ENCODE measurements around the gene ULBP1. TPM values are rescaled to one million over a fixed set of nuclear protein-coding genes. Genes with fewer than 3 reads are reported as not detected.
"Not testable (repeated sequence)": the region's sequence is repeated elsewhere in the genome, so short reads cannot be mapped to it uniquely, and the experiment has no call there.

The ULBP1 gene
- polyA plus RNA-seq = not detected

GRCh38 chr6:149963462-149964307 is at the start of gene ULBP1:
Gene ULBP1, plus strand, starts transcription at chr6:149963943. Its CDS starts 107 bp downstream, at chr6:149964050.
- H3K27ac Mint-ChIP-seq = peak within 1 kb of the TSS; percentile 46 to 94 (median 86)
- no peaks in the 10 kb centered on the region for H3K9me3 Mint-ChIP-seq
- H3K4me3 Mint-ChIP-seq = peak within 1 kb of the TSS; percentile 87 to 99 (median 95)
- H3K36me3 Mint-ChIP-seq = no peaks in the 10 kb centered on the region
- H3K4me1 Mint-ChIP-seq = peaks cover 11 to 13% (median 12%) of the 10 kb centered on the region in 3 donors
- H3K27me3 Mint-ChIP-seq = peaks cover 69% of the 10 kb centered on the region

- Mint-ChIP-seq H3K27ac (no peak overlapping the region), H3K9me3 (no peaks in the 10 kb centered on the region), H3K27me3 (peaks cover 11% of the 10 kb centered on the region), H3K36me3 (no peaks in the 10 kb centered on the region), H3K4me1 (no peaks in the 10 kb centered on the region), H3K4me3 (no peak overlapping the region)
Observed at GRCh38 chr6:149915970-149916865, 47.5 kb upstream of the ULBP1 start.

GRCh38 chr6:149917679-149918078 is 46.1 kb upstream of the ULBP1 start:
- Mint-ChIP-seq H3K27me3 (peaks cover 26% of the 10 kb centered on the region), H3K4me1 (peaks cover 0 to 3% (median 0%) of the 10 kb centered on the region in 3 donors), H3K27ac (no peak overlapping the region), H3K9me3 (no peaks in the 10 kb centered on the region), H3K36me3 (no peaks in the 10 kb centered on the region), H3K4me3 (no peak overlapping the region)

GRCh38 chr6:149918151-149918905 is 45.4 kb upstream of the ULBP1 start:
- H3K9me3 Mint-ChIP-seq = peaks cover 0 to 2% (median 0%) of the 10 kb centered on the region in 3 donors
- H3K27me3 Mint-ChIP-seq = peaks cover 30% of the 10 kb centered on the region
- H3K4me3 Mint-ChIP-seq = no peak overlapping the region
- peaks cover 5 to 6% (median 5%) of the 10 kb centered on the region in 3 donors for H3K4me1 Mint-ChIP-seq
- H3K36me3 Mint-ChIP-seq = no peaks in the 10 kb centered on the region
- H3K27ac Mint-ChIP-seq = no peak overlapping the region

- not testable (repeated sequence) for H3K4me1 Mint-ChIP-seq, H3K27ac Mint-ChIP-seq, H3K9me3 Mint-ChIP-seq, H3K36me3 Mint-ChIP-seq, H3K4me3 Mint-ChIP-seq
- peaks cover 36% of the 10 kb centered on the region for H3K27me3 Mint-ChIP-seq
Observed at GRCh38 chr6:149919126-149919833, 44.5 kb upstream of the ULBP1 start.

- H3K27me3 Mint-ChIP-seq = peaks cover 40% of the 10 kb centered on the region
- H3K9me3 Mint-ChIP-seq = peaks cover 0 to 2% (median 0%) of the 10 kb centered on the region in 3 donors
Observed at GRCh38 chr6:149919834-149920225, 43.9 kb upstream of the ULBP1 start.

GRCh38 chr6:149921361-149921760 is 42.4 kb upstream of the ULBP1 start:
- H3K4me3 Mint-ChIP-seq = peak overlapping the region in 2 of 4 donors; percentile 21 to 79

More at GRCh38 chr6:149919834-149920225, 43.9 kb upstream of the ULBP1 start:
- Mint-ChIP-seq H3K36me3 (no peaks in the 10 kb centered on the region), H3K27ac (no peak overlapping the region), H3K4me3 (no peak overlapping the region), H3K4me1 (peaks cover 9 to 11% (median 10%) of the 10 kb centered on the region in 3 donors)

GRCh38 chr6:149922091-149922490 is 41.7 kb upstream of the ULBP1 start:
- H3K27ac Mint-ChIP-seq, H3K36me3 Mint-ChIP-seq, H3K9me3 Mint-ChIP-seq: not testable (repeated sequence)
- Mint-ChIP-seq H3K4me1 (peaks cover 10 to 16% (median 12%) of the 10 kb centered on the region in 3 donors), H3K4me3 (peak overlapping the region in 2 of 4 donors; percentile 10 to 77), H3K27me3 (peaks cover 54% of the 10 kb centered on the region)

More at GRCh38 chr6:149921361-149921760, 42.4 kb upstream of the ULBP1 start:
- H3K36me3 Mint-ChIP-seq = no peaks in the 10 kb centered on the region
- peak overlapping the region in 1 of 3 donors; percentile 5 for H3K27ac Mint-ChIP-seq
- H3K9me3 Mint-ChIP-seq = peaks cover 0 to 2% (median 0%) of the 10 kb centered on the region in 3 donors
- H3K4me1 Mint-ChIP-seq = peaks cover 10 to 14% (median 11%) of the 10 kb centered on the region in 3 donors
- H3K27me3 Mint-ChIP-seq = peaks cover 52% of the 10 kb centered on the region

GRCh38 chr6:149922642-149923326 is 41.0 kb upstream of the ULBP1 start, which contains the start of gene RAET1G:
Gene RAET1G, minus strand, starts transcription at chr6:149923121. Its CDS starts 111 bp downstream, at chr6:149923010.
- Mint-ChIP-seq H3K9me3 (peaks cover 0 to 2% (median 0%) of the 10 kb centered on the region in 3 donors), H3K36me3 (peaks cover 2% of the 10 kb centered on the region), H3K4me3 (peak within 1 kb of the TSS; percentile 16 to 89 (median 84)), H3K27ac (peak within 1 kb of the TSS in 2 of 3 donors; percentile 35 to 60), H3K27me3 (peaks cover 61% of the 10 kb centered on the region), H3K4me1 (peaks cover 10 to 16% (median 12%) of the 10 kb centered on the region in 3 donors)

GRCh38 chr6:149923327-149923986 is 40.3 kb upstream of the ULBP1 start:
- Mint-ChIP-seq H3K27me3 (peaks cover 68% of the 10 kb centered on the region), H3K36me3 (peaks cover 2% of the 10 kb centered on the region), H3K27ac (peak overlapping the region in 2 of 3 donors; percentile 35 to 60), H3K9me3 (peaks cover 0 to 2% (median 0%) of the 10 kb centered on the region in 3 donors), H3K4me3 (peak overlapping the region; percentile 16 to 89 (median 84)), H3K4me1 (peaks cover 10 to 16% (median 12%) of the 10 kb centered on the region in 3 donors)

GRCh38 chr6:149924206-149924932 is 39.4 kb upstream of the ULBP1 start:
- Mint-ChIP-seq H3K27me3 (peaks cover 77% of the 10 kb centered on the region), H3K36me3 (peaks cover 3% of the 10 kb centered on the region), H3K4me3 (peak overlapping the region in 3 of 4 donors; percentile 16 to 84 (median 51)), H3K4me1 (peaks cover 10 to 16% (median 12%) of the 10 kb centered on the region in 3 donors), H3K9me3 (peaks cover 0 to 2% (median 0%) of the 10 kb centered on the region in 3 donors), H3K27ac (peak overlapping the region in 1 of 3 donors; percentile 60)

- Mint-ChIP-seq H3K4me1 (peaks cover 10 to 16% (median 12%) of the 10 kb centered on the region in 3 donors), H3K27ac (no peak overlapping the region), H3K27me3 (peaks cover 82% of the 10 kb centered on the region), H3K36me3 (peaks cover 3% of the 10 kb centered on the region), H3K9me3 (peaks cover 0 to 2% (median 0%) of the 10 kb centered on the region in 3 donors), H3K4me3 (no peak overlapping the region)
Observed at GRCh38 chr6:149924933-149925252, 38.9 kb upstream of the ULBP1 start.
